K562 (cell line): ENCODE results near the gene MEGF9. TPM values are rescaled to one million over a fixed set of nuclear protein-coding genes. Genes with fewer than 3 reads are reported as not detected.
A peak's percentile ranks its signal among the peaks of the same experiment; 100 is the strongest.

ENCODE experiments used
- ATAC-seq: fragments of 200-7000 bp; cut with Tn5 transposase; 3 replicates; pipeline ENCODE4 v1.9.1; 2020; ENCODE audit warnings: moderate library complexity
- BruUV-seq: library from RNA; stranded (reverse); fragments of 400-500 nt; replicated peaks from 2 replicates; lab custom pipeline; 2021; lab: Mats Ljungman, UMichigan
- CTCF ChIA-PET: fragments of 300-600 bp; formaldehyde crosslinking; extraction: SDS; loops from one replicate; lab custom pipeline; 2021; ENCODE audit warnings: low intra/inter-chr PET ratio; lab: Yijun Ruan, JAX
- POLR2A ChIA-PET: fragments of 300-600, 350-650 bp; sonication (Branson Sonifier 250); formaldehyde crosslinking; extraction: SDS; loops from one replicate; lab custom pipeline; 2021; ENCODE audit warnings: antibody characterized with exemption, inconsistent platforms; lab: Yijun Ruan, JAX
- DNase-seq, 4 experiments: peaks; one replicate each; pipeline versions ENCODE4 v3.0.0 to v3.0.0-alpha.2; 2011 to 2018; ENCODE audit warnings: low spot score in 3 of 4, mixed read lengths in 3 of 4; ENCODE audit errors: extremely low read depth in 1 of 4
- FAIRE-seq: peaks from 2 replicates; lab custom pipeline; 2011; peaks lifted over from hg19 to GRCh38; lab: Jason Lieb, UNC
- H2AFZ ChIP-seq: 2 replicates; pipeline ENCODE4 v1.6.0; 2011; ENCODE audit warnings: low read depth, low read length, control low read depth, inconsistent platforms
- H3K27ac ChIP-seq: fragments of 200-600 bp; 3 replicates; pipeline ENCODE4 v1.8.0; 2011; ENCODE audit warnings: low read depth, mild to moderate bottlenecking, control low read depth, inconsistent platforms, low read length, moderate library complexity, mixed read lengths; ENCODE audit errors: extremely low read depth
- H3K27me3 ChIP-seq, 2 experiments: fragments of 300-600 bp in 1 of 2; 2 replicates in 1 of 2; 3 replicates in 1 of 2; pipeline versions ENCODE4 v1.6.0 to v1.8.0; 2011; ENCODE audit warnings: inconsistent platforms in 2 of 2, low read length in 2 of 2, mild to moderate bottlenecking in 1 of 2, mixed read lengths in 1 of 2, moderate library complexity in 1 of 2; ENCODE audit not compliant: control insufficient read depth in 2 of 2, insufficient read depth in 2 of 2
- H3K36me3 ChIP-seq: fragments of 300-600 bp; 3 replicates; pipeline ENCODE4 v1.8.0; 2011; ENCODE audit warnings: mild to moderate bottlenecking, low read length, inconsistent platforms; ENCODE audit not compliant: control insufficient read depth, insufficient read depth
- H3K4me1 ChIP-seq, 2 experiments: fragments of 200-600 bp in 1 of 2; replicated peaks in 1 of 2; 2 replicates in 1 of 2; 3 replicates in 1 of 2; pipeline versions ENCODE4 v1.5.1 to v1.8.0; 2011; ENCODE audit warnings: inconsistent platforms in 2 of 2, low read length in 2 of 2, mild to moderate bottlenecking in 1 of 2, mixed read lengths in 1 of 2, moderate library complexity in 1 of 2; ENCODE audit not compliant: control insufficient read depth in 2 of 2, insufficient read depth in 2 of 2
- H3K4me2 ChIP-seq: 2 replicates; pipeline ENCODE4 v1.6.1; 2011; ENCODE audit warnings: low read length, control low read depth, inconsistent platforms, mixed read lengths; ENCODE audit not compliant: insufficient read depth
- H3K4me3 ChIP-seq: fragments of 200-600 bp; sonication (generic), shearing (Covaris generic); 2 replicates; pipeline ENCODE4 v1.5.1; 2016; ENCODE audit warnings: control low read depth, inconsistent platforms
- H3K79me2 ChIP-seq: fragments of 200-600 bp; 3 replicates; pipeline ENCODE4 v1.8.0; 2011; ENCODE audit warnings: low read length, inconsistent platforms; ENCODE audit not compliant: control insufficient read depth, insufficient read depth
- H3K9ac ChIP-seq, 2 experiments: 2 replicates each; pipeline versions ENCODE4 v1.6.0 to v1.6.1; 2011; ENCODE audit warnings: low read depth in 2 of 2, low read length in 2 of 2, control low read depth in 1 of 2, inconsistent platforms in 1 of 2, mild to moderate bottlenecking in 1 of 2, mixed read lengths in 1 of 2; ENCODE audit not compliant: insufficient read depth in 1 of 2
- H3K9me1 ChIP-seq: one replicate; pipeline ENCODE4 v1.6.0; 2011; ENCODE audit warnings: inconsistent platforms, mild to moderate bottlenecking, low read length, moderate library complexity; ENCODE audit not compliant: control insufficient read depth, insufficient read depth
- H3K9me3 ChIP-seq: replicated peaks from 2 replicates; pipeline ENCODE4 v1.5.1; 2011; ENCODE audit warnings: low read depth, low read length, inconsistent platforms; ENCODE audit not compliant: control insufficient read depth, insufficient read depth
- H4K20me1 ChIP-seq: replicated peaks from 2 replicates; pipeline ENCODE4 v1.6.1; 2011; ENCODE audit warnings: low read length, inconsistent platforms, mixed read lengths; ENCODE audit not compliant: control insufficient read depth, insufficient read depth
- CCAR2 ChIP-seq: fragments of 200-400 bp; formaldehyde crosslinking; IDR thresholded peaks from 2 replicates; pipeline ENCODE4 v1.6.1; 2017; ENCODE audit warnings: mild to moderate bottlenecking, low read depth, low read length
- CHCHD3 ChIP-seq: fragments of 250-450 bp; sonication (Bioruptor Pico); IDR thresholded peaks from 2 replicates; pipeline ENCODE4 v2.1.2; 2022; ENCODE audit warnings: mild to moderate bottlenecking
- FOSL1 ChIP-seq: fragments of 200-800 bp; sonication (Bioruptor generic); conservative IDR thresholded peaks from 2 replicates; pipeline ENCODE4 v1.6.1; 2016; ENCODE audit warnings: missing genetic modification characterization, missing compliant biosample characterization
- HOXB6 ChIP-seq: fragments of 250-450 bp; sonication (Bioruptor Pico); IDR thresholded peaks from 2 replicates; pipeline ENCODE4 v1.5.1; 2022; ENCODE audit warnings: mild to moderate bottlenecking, borderline replicate concordance
- HSF4 ChIP-seq: fragments of 250-450 bp; sonication (Bioruptor Pico); IDR thresholded peaks from 2 replicates; pipeline ENCODE4 v2.1.2; 2022; ENCODE audit warnings: mild to moderate bottlenecking, moderate library complexity, borderline replicate concordance
- SMARCE1 ChIP-seq: fragments of 450-650 bp; IDR thresholded peaks from 2 replicates; pipeline ENCODE4 v1.7.1; 2016; ENCODE audit warnings: mild to moderate bottlenecking
- SRSF1 ChIP-seq: fragments of 200-400 bp; formaldehyde crosslinking; IDR thresholded peaks from 2 replicates; pipeline ENCODE4 v1.6.1; 2017; ENCODE audit warnings: mild to moderate bottlenecking, low read depth, low read length, moderate library complexity
- TBP ChIP-seq: optimal IDR thresholded peaks from 2 replicates; pipeline ENCODE3; 2011; ENCODE audit warnings: low read depth, low read length, improper control_type of control experiment
- XRCC3 ChIP-seq: fragments of 450-650 bp; IDR thresholded peaks from 2 replicates; pipeline ENCODE4 v1.6.1; 2017; ENCODE audit warnings: mild to moderate bottlenecking, moderate library complexity
- YBX1 ChIP-seq: fragments of 450-650 bp; IDR thresholded peaks from 2 replicates; pipeline ENCODE4 v1.7.1; 2016; ENCODE audit warnings: mild to moderate bottlenecking
- ZC3H11A ChIP-seq: IDR thresholded peaks from 2 replicates; pipeline ENCODE4 v1.6.1; 2012; ENCODE audit warnings: low read depth, low read length, improper control_type of control experiment
- ZNF232 ChIP-seq: sonication (generic); formaldehyde crosslinking; IDR thresholded peaks from 2 replicates; pipeline ENCODE4 v1.8.0; 2022; ENCODE audit warnings: mild to moderate bottlenecking, missing genetic modification reagents
- ZNF507 ChIP-seq: conservative IDR thresholded peaks from 2 replicates; pipeline ENCODE4 v1.6.1; 2017; ENCODE audit warnings: missing genetic modification characterization, missing compliant biosample characterization
- WGBS: fragments of 100-300 bp; shearing (Covaris generic); methylation state at CpG from one replicate; pipeline ENCODE4 v1.1.6; 2016; ENCODE audit warnings: low coverage, mixed read lengths; ENCODE audit not compliant: insufficient coverage; ENCODE audit errors: missing lambda C conversion rate; 5-methylcytosine and 5-hydroxymethylcytosine counted together
- in situ Hi-C: fragments of 300-500 bp; cut with MboI; formaldehyde crosslinking; loops from 4 replicates; pipeline ENCODE4 v1.15.0; 2018; ENCODE audit warnings: inconsistent platforms, mixed read lengths
- intact Hi-C: fragments of 100-400 bp; cut with micrococcal nuclease; formaldehyde crosslinking; loops from 2 replicates; pipeline ENCODE4 v1.14.2; 2022
- polyA plus RNA-seq, 8 experiments: library from polyadenylated mRNA; depleted of rRNA in 4 of 8; stranded (reverse) in 5 of 8; unstranded in 3 of 8; fragments of >200 nt; fragmentation: Nextera tagmentation in 2 of 8; fragmentation: Illumina TruSeq in 1 of 8; extraction: Ambion mirVana in 2 of 8; extraction: Trizol in 1 of 8; gene quantifications; 2 replicates each; pipeline versions ENCODE4 v1.2.1 to v1.2.3, GENCODE V29; 2011 to 2014; ENCODE audit warnings: inconsistent platforms in 1 of 8, missing spikeins in 1 of 8
- total RNA-seq, 7 experiments: library from RNA; depleted of rRNA in 6 of 7; stranded (reverse); fragments of >200 nt in 6 of 7; fragmentation: Illumina TruSeq in 2 of 7; extraction: Trizol in 2 of 7; gene quantifications; 2 replicates each; pipeline versions ENCODE4 v1.2.1 to v1.2.3, GENCODE V29; 2011 to 2021; ENCODE audit warnings: low replicate concordance in 1 of 7
- TF ChIP-seq, protein P1 (sequence below): sonication (generic); formaldehyde crosslinking; IDR thresholded peaks from 2 replicates; pipeline ENCODE4 v1.8.1; 2023; ENCODE audit warnings: mild to moderate bottlenecking, missing genetic modification reagents
- TF ChIP-seq, protein P2 (sequence below): fragments of 200-800 bp; sonication (Bioruptor generic); IDR thresholded peaks from 2 replicates; pipeline ENCODE4 v1.6.1; 2017; ENCODE audit warnings: missing genetic modification characterization, missing compliant biosample characterization

Gene MEGF9
- total and polyA plus RNA-seq, 9 of the 15 experiments (the other 6 are each of a cell fraction or from before 2014, with no cell fraction given), result 2.1 to 6.2 (median 3.8) TPM

DNA sequence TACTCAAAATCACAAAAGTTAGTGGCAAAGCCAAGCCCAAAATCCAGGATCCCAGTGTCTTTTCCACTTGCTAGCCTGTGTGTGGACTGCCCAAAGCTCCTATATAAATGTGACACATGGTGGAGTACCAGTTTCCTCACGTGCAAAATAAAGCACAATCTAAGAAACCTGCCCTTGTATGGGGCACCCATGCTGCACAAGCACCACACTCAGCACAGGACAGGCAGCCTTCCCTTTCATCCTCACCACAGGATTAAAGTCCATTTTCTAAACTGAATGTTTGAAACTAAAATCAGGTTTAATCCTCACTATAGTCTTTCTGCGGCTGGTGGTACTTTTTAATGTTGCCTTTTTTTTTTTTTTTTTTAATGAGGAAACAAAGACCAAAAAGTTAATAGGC, 139.8 kb downstream of the MEGF9 start:
- H3K9me3 ChIP-seq, result no peaks in the 10 kb centered on the region
- no peak for TF ChIP-seq ZNF507 (tag)
- TF ChIP-seq HOXB6, result no peak
- TF ChIP-seq YBX1, result no peak
- TF ChIP-seq SMARCE1, result no peak
- TF ChIP-seq, protein P1, sequence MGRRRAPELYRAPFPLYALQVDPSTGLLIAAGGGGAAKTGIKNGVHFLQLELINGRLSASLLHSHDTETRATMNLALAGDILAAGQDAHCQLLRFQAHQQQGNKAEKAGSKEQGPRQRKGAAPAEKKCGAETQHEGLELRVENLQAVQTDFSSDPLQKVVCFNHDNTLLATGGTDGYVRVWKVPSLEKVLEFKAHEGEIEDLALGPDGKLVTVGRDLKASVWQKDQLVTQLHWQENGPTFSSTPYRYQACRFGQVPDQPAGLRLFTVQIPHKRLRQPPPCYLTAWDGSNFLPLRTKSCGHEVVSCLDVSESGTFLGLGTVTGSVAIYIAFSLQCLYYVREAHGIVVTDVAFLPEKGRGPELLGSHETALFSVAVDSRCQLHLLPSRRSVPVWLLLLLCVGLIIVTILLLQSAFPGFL, result no peak
- in situ Hi-C loops (no loop called here), intact Hi-C loops (no loop called here)
- peaks cover 46% of the 10 kb centered on the region for H3K36me3 ChIP-seq
- FAIRE-seq (no peak), ATAC-seq (0 out of 3 replicates have a peak, but pooled peaks have one; percentile 10), DNase-seq (no peak)
- H2AFZ ChIP-seq, result no peak overlapping the region
- no TSS peak for BruUV-seq
- no peak overlapping the region for H3K4me2 ChIP-seq
- WGBS, result 67% methylated on average over 2 of the region's 2 CpGs
- peaks cover 7 to 8% of the 10 kb centered on the region in 2 experiments; a peak in 4 of 5 replicates for H3K4me1 ChIP-seq
- POLR2A ChIA-PET, result no interaction called here
- no peak overlapping the region for H3K4me3 ChIP-seq
- H3K9ac ChIP-seq, result no peak overlapping the region
- H3K27me3 ChIP-seq, result no peaks in the 10 kb centered on the region
- CTCF ChIA-PET, result no interaction called here
- H4K20me1 ChIP-seq, result no peaks in the 10 kb centered on the region
- H3K9me1 ChIP-seq, result no peaks in the 10 kb centered on the region
- H3K79me2 ChIP-seq, result peaks cover 64% of the 10 kb centered on the region
- no peak overlapping the region for H3K27ac ChIP-seq

DNA sequence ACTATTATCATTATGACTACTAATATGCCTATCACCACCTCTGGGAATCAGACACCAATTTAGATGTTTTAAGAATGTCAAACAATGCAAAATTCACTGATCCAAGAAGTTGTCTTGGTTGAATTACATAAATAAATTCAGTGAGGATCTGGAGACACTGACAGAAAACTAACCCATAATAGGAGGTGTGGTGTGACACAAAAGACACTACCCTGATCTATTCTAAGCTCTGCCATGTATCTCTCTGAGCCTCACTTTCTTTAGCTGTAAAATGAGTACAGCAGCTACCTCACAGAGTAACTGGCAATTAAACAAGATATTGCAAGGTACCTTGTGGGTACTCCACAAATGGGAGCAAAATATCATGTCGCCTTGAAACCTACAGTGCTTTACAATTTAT, 141.8 kb downstream of the MEGF9 start:
- BruUV-seq, result no TSS peak
- CTCF ChIA-PET, result no interaction called here
- no peak overlapping the region for H3K27ac ChIP-seq
- H3K9ac ChIP-seq, result no peak overlapping the region
- no peaks in the 10 kb centered on the region for H3K27me3 ChIP-seq
- no peak overlapping the region for H2AFZ ChIP-seq
- H3K4me2 ChIP-seq, result no peak overlapping the region
- 91% methylated on average over 1 of the region's 1 CpG for WGBS
- POLR2A ChIA-PET, result interaction anchor here (0.5 kb wide), 1 partner anchor 113 kb away, joined by 3 read pairs; no protein-coding TSS in a partner anchor
- no peak overlapping the region for H3K4me3 ChIP-seq
- ATAC-seq (no peak), DNase-seq (no peak), FAIRE-seq (no peak)
- no peaks in the 10 kb centered on the region for H3K9me1 ChIP-seq
- H4K20me1 ChIP-seq, result no peaks in the 10 kb centered on the region
- H3K36me3 ChIP-seq, result peaks cover 62% of the 10 kb centered on the region
- intact Hi-C loops (no loop called here), in situ Hi-C loops (no loop called here)
- H3K4me1 ChIP-seq, result no peaks in the 10 kb centered on the region; a peak in 1 of 5 replicates
- peaks cover 44% of the 10 kb centered on the region for H3K79me2 ChIP-seq
- no peaks in the 10 kb centered on the region for H3K9me3 ChIP-seq
- TF ChIP-seq CCAR2 (no peak), ZNF232 (CRISPR knock-in tag) (no peak), XRCC3 (no peak), FOSL1 (tag) (no peak), HSF4 (CRISPR knock-in tag) (no peak), SRSF1 (no peak), TBP (no peak), ZC3H11A (no peak), CHCHD3 (CRISPR knock-in tag) (no peak)
- TF ChIP-seq, protein P2, sequence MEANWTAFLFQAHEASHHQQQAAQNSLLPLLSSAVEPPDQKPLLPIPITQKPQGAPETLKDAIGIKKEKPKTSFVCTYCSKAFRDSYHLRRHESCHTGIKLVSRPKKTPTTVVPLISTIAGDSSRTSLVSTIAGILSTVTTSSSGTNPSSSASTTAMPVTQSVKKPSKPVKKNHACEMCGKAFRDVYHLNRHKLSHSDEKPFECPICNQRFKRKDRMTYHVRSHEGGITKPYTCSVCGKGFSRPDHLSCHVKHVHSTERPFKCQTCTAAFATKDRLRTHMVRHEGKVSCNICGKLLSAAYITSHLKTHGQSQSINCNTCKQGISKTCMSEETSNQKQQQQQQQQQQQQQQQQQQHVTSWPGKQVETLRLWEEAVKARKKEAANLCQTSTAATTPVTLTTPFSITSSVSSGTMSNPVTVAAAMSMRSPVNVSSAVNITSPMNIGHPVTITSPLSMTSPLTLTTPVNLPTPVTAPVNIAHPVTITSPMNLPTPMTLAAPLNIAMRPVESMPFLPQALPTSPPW (CRISPR knock-in tag), result no peak
